ENCODE results near the gene SPC24.

DNA sequence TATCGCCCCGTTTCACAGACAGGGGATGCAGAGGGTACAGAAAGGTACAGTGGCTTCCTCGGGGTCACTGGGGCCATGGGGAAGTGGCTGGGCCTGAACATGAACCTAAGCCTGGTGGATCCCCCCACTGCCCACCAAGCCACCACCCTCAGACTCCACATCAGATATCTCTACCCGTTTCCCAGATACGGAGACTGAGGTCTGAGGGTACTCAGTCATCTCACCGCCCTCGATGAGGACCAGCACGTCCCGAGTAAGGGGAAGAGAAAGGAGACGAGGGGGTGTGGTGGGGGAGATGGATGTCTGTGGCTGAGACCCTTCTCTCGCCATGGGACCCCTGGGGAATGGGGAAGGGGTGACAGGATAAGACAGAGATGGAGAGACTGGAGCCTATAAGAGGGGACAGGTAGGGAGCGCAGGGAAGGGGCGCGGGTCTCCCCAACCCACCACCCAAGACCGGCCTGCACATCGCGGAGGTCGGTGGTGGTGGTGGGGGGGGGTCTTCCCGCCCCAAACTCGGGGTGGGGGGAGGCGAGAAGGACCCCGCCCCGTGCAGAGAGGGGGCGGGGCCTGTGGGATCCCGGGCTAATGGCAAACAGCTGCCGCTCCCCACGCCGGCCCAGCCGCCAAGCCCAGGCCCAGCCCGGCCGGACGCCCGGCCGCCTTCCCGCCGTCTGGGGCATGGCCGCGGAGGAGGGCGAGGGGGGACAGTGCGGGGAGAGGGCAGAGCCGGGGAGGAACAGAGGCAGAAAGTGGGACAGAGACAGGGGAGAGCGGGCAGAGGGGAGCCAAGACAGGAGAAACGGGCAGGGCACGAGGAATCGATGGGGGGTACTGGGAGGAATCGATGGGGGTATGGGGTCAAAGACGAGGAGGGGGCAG lies 41.1 kb upstream of the SPC24 start:
- no peak for TF ChIP-seq SNAI2 (CRISPR knock-in tag; IDR thresholded peaks at IDR 0.05)
- TF ChIP-seq ZFP3 (CRISPR knock-in tag; IDR thresholded peaks at IDR 0.05): no peak
- no peak for TF ChIP-seq ZFP30 (CRISPR knock-in tag; IDR thresholded peaks at IDR 0.05)

Measured in SK-N-SH treated with all-trans-retinoic acid at 6 μM for 48 hours (cell line).